NCI-H2107 (cell line): ENCODE measurements around the gene WNT3A.
"Not testable (repeated sequence)": the region's sequence is repeated elsewhere in the genome, so short reads cannot be mapped to it uniquely, and the experiment has no call there.

ENCODE experiments used
- DNase-seq: peaks from one replicate; lab custom pipeline; 2025; lab: John Stamatoyannopoulos, UW

The WNT3A gene, protein sequence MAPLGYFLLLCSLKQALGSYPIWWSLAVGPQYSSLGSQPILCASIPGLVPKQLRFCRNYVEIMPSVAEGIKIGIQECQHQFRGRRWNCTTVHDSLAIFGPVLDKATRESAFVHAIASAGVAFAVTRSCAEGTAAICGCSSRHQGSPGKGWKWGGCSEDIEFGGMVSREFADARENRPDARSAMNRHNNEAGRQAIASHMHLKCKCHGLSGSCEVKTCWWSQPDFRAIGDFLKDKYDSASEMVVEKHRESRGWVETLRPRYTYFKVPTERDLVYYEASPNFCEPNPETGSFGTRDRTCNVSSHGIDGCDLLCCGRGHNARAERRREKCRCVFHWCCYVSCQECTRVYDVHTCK

DNA sequence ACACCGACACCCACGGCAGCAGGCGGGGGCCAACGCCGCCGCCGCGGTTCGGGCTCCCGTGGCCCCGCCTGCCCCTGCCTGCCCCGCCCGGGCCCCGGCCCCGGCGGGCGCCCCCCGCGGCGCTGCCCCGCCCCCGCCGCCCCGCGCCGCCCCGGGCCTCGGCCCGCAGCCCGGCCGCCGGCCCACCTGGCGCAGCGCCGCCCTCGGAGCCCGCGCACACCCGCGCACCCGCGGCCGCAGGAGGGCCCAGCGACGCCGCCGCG lies at the start of gene WNT3A:
Gene WNT3A (plus strand): TSS at position 213 of the 263 bp plus-strand sequence. CDS start 131 bp downstream, outside the sequence.
- DNase-seq, result no peak

DNA sequence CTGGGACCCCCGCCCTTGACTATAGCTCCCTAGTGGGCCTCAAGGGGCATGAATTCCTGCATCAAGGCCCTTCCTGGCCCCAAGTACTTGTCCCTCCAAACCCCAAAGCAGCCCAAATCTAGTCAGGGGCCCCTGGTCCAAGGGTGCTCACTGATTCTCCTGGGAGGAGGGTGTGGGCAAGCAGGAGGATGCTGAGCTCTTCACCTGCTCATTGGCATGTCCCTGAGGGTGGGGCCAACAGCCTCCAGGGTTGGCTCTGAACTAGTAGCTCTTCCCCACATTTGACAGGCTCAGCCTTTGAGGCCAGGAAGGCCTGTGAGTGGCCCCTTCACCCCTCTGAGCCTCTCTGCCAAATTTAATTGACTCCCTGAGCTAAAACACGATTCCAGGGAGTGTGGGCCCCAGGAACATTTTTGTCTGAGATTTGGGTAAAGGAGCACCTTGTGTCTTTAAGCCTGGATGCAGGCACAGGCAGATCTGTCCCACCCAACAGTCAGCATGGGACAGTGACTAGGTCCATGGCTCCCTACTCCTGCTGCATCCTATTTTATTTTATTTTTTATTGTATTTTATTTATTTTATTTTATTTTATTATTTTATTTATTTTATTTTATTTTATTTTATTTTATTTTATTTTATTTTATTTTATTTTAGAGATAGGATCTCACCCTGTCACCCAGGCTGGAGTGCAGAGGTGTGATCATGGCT lies 48.0 kb upstream of the WNT3A start:
- no peak for DNase-seq

DNA sequence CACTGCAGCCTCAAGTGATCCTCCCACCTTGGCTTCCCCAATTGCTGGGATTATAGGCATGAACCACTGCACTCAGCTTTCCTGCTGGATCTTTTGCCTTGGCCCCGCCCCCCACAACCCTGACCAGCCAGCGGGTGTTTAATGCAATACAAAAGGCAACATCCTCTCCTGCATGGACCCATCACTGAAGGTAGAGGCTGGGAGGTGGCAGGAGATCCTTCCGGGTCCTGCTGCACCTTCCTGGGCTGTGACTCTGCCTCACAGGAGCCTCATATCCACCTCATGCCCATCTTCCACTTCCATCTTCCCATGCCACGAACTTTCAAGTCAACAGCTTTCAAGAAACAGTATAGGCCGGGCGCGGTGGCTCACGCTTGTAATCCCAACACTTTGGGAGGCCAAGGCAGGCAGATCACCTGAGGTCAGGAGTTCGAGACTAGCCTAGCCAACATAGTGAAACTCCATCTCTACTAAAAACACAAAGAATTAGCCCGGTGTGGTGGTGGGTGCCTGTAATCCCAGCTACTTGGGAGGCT lies 47.4 kb upstream of the WNT3A start:
- DNase-seq, result no peak

DNA sequence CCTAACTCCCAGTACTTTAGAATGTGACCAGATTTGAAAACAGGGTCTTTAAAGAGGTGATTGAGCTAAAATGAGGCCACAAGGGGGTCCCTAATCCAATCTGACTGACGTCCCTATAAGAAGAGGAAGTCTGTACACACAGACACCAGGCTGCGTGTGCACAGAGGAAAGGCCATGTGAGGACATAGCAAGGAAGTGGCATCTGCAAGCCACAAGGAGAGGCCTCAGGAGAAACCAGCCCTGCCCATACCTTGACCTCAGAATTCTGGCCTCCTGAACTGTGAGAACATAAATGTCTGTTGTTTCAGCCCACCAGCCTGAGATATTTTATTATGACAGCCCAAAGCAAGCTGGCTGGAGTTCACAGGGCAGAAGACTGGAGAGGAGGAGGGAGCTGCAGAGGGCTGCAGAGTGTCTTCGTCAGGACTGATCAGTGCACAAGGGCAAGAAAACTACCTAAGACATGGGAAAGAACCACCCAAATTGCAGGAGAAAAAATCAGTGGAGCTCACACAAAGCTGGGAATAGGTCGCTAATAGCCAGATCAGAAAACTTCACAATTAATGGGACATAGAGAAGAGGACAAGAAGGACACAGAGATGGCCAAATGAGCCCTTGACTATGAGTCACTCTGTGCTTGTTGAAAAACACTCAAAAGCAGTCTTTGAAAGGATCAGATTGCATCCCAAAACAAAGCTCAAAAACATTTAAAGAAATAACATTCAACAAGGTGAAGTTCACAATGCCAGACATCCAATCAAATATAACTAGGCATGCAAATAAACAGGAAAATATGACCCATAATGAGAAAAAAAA lies 44.9 kb upstream of the WNT3A start:
- DNase-seq, result no peak

DNA sequence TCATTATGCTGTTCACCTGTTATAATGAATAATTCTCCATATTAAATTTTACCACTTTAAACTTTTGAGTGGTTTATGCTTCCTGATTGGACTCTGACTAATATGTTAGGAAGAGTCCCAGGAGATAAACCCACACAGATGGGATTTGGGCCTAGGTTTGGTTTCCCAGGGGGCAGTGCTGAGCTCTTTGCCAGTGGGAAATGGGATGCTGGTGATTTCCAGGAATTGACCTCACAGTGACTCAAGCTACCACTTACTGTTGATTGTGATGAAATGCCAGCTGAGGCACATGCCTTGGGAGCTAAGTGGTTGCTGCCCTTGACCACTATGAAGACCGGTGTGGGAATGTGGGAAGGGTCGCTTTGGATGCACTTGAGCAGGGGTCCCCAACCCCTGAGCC lies 40.1 kb upstream of the WNT3A start:
- not testable (repeated sequence) for DNase-seq

DNA sequence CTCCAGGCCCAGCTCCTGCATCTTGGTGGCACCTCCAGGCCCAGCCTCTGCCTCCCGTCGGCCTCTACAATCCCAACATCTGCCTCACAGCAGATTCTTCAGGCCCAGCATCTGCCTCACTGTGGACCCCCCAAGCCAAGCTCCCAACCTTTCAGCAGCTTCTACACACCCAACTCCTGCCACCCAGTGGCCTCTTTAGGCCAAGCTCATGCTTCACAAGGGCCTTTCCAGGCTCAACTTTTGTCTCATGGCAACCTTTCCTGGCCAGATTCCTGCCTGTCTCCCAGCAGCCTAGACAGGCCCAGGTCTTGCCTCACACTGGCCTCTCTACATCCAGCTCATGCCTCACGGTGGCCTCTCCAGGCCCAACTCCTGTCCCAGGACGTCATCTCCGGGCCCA lies 39.0 kb upstream of the WNT3A start:
- not testable (repeated sequence) for DNase-seq

DNA sequence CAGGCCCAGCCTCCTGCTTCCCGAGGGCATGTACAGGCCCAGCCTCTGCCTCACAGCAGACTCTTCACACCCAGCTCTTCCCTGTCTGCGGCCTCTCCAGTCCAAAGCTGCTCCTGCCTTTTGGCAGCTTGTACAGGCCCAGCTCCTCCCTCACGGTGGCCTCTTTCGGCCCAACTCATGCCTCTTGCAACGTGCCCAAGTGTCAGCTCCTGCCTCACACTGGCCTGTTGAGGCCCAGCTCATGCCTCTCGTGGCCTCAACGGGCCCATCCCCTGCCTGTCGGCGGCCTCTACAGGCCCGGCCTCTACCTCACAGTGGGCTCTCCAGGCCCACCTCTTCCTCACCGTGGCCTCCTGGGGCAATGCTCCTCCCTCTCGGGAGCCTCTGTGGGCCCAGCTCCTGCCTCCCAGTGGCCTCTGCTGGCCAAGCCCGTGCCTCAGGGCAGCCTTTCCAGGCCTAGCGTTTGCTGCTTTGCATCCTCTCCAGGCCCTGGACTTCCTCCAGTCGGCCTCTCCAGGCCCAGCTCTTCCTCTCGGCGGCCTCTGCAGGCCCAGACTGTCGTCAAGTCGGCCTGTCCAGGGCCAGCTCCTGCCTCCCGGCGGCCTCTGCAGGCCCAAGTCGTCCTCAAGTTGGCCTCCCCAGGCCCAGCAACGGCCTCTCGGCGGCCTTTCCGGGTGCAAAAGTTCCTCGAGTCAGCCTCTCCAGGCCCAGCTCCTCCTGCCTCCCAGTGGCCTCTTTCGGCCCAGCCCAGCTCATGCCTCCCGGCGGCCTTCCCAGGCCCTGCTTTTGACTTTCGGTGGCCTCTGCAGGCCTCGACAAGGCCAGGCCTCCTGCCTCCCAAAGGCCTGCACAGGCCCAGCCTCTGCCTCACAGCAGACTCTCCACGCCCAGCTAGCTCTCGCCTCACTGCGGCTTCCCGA lies 36.5 kb upstream of the WNT3A start:
- DNase-seq, result not testable (repeated sequence)

DNA sequence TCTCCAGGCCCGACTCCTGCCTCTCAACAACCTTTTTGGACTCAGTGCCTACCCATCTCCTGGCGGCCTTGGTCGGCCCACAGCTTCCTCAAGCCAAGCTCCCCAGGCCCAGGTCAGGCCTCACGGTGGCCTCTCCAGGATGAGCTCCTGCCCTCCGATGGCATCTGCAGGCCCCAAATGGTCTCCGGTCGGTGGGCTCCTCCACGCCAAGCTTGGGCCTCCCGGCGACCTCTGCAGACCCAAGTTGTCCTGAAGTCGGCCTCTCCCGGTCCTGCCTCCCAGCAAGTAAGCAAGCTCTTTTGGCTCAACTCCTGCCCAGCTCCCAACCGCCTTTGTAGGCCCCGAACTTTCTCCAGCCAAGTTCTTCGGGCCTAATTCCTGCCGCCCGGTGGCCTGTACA lies 35.6 kb upstream of the WNT3A start:
- not testable (repeated sequence) for DNase-seq

DNA sequence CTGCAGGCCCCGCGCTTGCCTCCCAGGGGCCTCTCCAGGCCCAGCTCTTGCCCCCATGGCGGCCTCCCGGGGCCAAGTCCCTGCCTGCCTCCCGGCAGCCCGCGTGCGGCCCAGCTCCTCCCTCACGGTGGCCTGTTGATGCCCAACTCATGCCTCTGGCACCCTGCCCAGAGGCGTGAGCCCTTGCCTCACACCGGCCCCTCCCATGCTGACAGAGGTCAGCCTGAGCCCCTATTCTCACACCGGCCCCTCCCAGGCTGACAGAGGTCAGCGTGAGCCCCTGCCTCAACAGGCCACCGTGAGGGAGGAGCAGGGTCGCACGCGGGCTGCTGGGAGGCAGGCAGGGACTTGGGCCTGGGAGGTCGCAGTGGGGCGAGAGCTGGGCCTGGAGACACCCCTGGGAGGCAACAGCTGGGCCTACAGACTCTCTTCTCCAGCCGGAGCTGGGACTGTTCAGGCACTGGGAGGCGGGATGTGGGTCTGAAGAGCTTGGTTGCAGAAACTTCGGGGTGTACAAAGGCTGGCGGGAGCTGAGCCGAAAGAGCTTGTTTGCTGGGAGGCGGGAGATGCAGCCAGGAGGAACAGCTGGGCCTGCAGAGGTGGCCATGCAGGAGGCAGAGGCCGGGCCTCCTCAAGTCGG lies 35.0 kb upstream of the WNT3A start:
- not testable (repeated sequence) for DNase-seq

DNA sequence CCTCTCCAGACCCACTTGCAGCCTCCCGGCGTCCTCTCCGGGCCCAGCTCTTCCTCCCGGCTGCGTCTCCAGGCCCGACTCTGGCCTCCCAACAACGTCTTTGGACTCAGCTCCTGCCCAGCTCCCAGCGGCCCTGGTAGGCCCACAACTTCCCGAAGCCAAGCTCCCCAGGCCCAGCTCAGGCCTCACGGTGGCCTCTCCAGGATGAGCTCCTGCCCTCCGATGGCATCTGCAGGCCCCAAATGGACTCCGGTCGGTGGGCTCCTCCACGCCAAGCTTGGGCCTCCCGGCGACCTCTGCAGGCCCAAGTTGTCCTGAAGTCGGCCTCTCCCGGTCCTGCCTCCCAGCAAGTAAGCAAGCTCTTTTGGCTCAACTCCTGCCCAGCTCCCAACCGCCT lies 34.5 kb upstream of the WNT3A start:
- not testable (repeated sequence) for DNase-seq

DNA sequence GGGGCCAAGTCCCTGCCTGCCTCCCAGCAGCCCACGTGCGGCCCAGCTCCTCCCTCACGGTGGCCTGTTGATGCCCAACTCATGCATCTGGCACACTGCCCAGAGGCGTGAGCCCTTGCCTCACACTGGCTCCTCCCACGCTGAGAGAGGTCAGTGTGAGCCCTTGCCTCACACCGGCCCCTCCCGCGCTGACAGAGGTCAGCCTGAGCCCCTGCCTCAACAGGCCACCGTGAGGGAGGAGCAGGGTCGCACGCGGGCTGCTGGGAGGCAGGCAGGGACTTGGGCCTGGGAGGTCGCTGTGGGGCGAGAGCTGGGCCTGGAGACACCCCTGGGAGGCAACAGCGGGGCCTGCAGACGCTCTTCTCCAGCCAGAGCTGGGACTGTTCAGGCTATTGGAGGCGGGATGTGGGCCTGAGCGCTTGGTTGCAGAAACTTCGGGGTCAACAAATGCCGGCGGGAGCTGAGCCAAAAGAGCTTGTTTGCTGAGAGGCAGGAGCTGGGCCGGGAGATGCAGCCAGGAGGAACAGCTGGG lies 33.9 kb upstream of the WNT3A start:
- not testable (repeated sequence) for DNase-seq

DNA sequence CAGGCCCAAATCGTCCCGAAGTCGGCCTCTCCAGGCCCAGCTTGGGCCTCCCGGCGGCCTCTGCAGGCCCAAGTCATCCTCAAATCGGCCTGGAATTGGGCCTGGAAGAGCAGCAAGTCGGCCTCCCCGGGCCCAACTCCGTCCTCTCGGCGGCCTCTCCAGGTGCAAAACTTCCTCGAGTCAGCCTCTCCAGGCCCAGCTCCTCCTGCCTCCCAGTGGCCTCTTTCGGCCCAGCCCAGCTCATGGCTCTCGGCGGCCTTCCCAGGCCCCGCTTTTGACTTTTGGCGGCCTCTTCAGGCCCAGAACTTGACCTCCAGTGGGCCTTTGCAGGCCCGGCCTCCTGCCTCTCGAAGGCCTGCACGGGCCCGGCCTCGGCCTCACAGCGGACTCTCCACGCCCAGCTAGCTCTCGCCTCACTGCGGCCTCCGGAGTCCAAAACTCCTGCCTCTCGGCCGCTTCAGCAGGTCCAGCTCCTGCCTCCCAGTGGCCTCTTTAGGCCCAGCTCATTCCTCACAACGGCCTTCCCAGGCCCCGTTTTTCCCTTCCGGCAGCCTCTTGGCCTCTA lies 33.0 kb upstream of the WNT3A start:
- not testable (repeated sequence) for DNase-seq

DNA sequence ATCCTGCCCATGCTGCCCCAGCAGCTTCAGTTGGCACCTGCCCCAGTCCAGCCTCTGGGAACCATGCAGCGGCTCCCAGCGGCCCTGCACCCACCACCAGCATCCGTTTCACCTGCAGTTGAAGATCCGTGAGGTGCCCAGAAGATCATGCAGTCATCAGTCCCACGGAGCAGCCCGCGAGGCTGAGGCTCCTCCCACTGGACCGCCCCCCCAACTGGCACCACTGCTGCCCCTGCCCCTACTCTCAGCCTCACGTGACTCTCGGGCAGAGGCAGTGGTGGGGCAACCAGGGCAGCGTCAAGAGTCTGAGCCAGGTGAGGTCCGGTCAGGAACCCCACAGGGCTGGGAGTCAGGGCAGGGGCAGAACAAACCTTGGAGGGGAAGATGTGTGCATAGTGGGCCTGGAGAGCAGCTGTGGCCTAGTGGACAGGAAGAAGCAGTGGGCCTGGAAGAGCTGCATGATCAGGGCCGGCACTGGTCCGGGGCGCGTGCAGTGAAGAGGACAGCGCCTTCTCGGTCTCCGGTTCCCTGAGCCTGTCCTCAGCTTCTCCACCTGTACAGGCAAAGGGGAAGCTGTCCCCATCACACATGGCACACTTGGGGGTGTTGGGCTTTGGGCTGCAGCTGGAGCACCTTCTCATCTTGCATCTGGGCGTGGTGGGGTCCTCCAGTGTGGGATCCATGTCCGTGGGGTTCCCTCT lies 31.1 kb upstream of the WNT3A start:
- DNase-seq, result not testable (repeated sequence)

DNA sequence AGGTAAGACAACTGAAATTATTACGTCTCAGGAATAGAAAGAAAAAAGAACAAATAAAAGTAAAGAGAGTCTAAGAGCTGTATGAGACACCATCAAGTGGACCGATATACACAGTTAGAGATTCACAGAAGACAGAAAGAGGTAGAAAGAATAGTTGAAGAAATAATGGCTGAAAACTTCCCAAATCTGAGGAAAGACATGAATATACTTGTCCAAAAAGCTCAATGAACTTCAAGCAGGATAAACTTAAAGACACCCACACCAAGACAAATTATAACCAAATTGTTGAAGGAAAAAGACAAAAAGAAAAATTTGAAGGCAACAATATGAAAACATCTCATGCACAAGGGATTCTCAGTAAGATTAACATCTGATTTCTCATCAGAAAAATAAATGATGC lies 19.6 kb upstream of the WNT3A start:
- DNase-seq, result no peak

DNA sequence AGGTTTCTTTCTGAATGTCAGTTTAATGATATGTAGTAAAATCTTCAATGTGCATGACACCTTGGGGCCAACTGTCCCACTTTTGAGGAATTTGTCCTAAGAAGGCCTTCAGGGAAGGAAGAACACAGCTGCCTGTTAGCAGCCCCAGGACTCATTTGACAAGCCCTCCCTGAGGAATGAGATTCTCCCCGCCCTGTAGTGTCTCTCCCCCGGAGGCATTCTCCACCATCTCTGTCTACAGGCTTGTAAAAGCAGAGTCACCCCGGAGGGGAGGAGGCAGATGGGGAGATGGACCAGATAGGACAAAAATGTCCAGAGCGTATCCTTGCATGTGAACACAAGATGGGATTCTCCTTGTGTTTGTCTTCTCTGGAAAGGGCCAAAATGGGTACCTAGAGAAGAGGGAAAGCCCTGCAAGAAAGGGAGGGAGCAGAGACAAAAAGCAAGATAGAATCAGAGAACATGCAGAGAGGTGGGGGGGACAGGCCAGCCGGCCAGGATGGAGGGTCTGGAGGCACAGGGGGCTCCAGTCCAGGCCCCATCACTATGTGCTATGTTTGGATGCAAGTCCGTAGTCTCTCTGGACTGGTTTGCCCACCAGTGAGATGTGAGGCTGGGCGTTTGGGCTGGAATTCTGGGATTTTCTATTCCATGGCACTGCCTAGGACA lies 12.0 kb upstream of the WNT3A start:
- DNase-seq, result no peak

DNA sequence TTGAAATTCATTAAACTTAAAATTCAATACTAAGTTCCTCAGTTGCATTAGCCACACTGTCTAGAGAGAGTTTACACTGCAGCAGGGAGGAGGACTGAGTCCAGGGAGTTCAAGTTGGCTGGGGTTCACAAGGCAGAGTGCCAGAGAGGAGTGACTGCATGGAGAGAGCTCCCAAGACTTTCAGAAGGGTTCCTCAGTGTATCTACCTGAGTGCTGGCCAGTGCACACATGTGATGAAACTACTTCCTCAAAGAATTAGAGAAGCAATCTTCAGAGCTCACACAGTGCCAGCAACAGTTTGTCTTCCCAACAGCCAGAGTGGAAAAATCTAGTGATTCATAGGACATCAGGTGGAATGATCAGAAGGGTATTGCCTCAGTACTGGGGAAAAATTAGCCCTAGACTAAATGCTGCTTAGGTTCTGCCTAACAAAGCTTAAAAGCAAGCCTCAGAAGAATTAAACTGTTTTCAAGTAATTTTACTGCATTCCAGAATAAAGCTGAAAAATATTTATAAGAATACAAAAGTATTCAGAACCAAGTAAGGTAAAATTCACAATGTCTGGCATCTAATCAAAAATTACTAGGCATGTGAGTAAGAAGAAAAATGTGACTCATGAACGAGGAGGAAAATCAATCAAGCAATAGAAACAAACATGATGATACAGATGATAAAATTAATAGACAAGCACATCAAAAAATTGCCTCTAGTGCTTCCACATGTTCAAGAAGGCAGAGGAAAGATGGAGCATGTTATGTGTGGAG lies 10.4 kb upstream of the WNT3A start:
- no peak for DNase-seq

DNA sequence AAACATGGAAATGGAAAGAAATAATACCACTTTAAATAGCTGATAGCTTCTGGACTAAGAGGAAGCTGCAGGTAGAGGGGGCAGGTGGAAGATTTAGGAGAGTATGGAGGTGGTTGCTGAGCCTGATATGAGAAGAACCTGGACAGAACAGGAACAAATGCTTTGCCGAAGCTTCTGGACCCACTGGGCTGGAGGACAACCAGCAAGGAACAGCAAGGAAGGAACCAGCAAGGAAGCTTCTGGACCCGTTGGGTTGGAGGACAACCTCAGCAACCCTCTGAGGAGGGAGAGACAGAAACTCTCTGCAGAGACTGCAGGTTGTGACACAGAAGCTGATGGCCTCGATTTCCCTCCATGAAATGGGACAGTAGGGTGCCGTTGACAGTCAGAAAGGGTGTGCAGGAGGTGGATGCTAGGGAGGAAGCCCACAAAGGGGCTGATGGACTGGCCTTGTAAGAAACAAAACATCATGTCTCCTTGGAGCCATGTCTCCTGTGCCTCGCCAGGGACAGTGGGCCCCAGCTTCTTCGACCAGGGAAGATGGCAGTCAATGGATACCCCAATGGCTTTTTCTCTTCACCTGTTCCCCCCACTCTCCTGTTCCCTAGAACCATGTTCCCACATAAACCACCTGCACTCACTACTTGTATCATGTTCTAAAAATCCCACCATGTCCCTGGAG lies 8.3 kb upstream of the WNT3A start:
- no peak for DNase-seq
